HepG2 (cell line): ENCODE measurements around the gene SLC44A5. TPM values are rescaled to one million over a fixed set of nuclear protein-coding genes. Genes with fewer than 3 reads are reported as not detected.

Source experiments
- ATAC-seq: fragments of 200-7000 bp; cut with Tn5 transposase; 3 replicates; pipeline ENCODE4 v1.9.1; 2020; ENCODE audit warnings: mild to moderate bottlenecking, moderate library complexity
- BruUV-seq: library from RNA; stranded (reverse); fragments of 400-500 nt; replicated peaks from 2 replicates; lab custom pipeline; 2021; lab: Mats Ljungman, UMichigan
- CTCF ChIA-PET: fragments of 300-600 bp; formaldehyde crosslinking; extraction: SDS; loops from one replicate; lab custom pipeline; 2021; ENCODE audit warnings: low total read pairs, inconsistent platforms, low intra/inter-chr PET ratio; lab: Yijun Ruan, JAX
- POLR2A ChIA-PET: fragments of 350-600 bp; sonication (Branson Sonifier 250); formaldehyde crosslinking; loops from one replicate; lab custom pipeline; 2020; ENCODE audit warnings: antibody characterized with exemption, inconsistent platforms; lab: Yijun Ruan, JAX
- DNase-seq: peaks from one replicate; pipeline ENCODE4 v3.0.0-alpha.2; 2015; ENCODE audit warnings: low spot score
- FAIRE-seq: peaks from 3 replicates; lab custom pipeline; 2011; peaks lifted over from hg19 to GRCh38; lab: Jason Lieb, UNC
- H2AFZ ChIP-seq: one replicate; pipeline ENCODE4 v1.6.1; 2011; ENCODE audit warnings: low read length, inconsistent platforms
- H3K27ac ChIP-seq: fragments of 300-600 bp; 3 replicates; pipeline ENCODE4 v1.8.0; 2011; ENCODE audit warnings: mixed run types, mild to moderate bottlenecking, mixed read lengths, low read length, inconsistent platforms; ENCODE audit not compliant: insufficient read depth; ENCODE audit errors: extremely low read length
- H3K27me3 ChIP-seq, 2 experiments: fragments of 200-600 bp in 1 of 2; 2 replicates in 1 of 2; 3 replicates in 1 of 2; pipeline versions ENCODE4 v1.6.0 to v1.8.0; 2011; ENCODE audit warnings: low read length in 2 of 2, mild to moderate bottlenecking in 2 of 2, moderate library complexity in 2 of 2, inconsistent platforms in 1 of 2; ENCODE audit not compliant: insufficient read depth in 2 of 2, control insufficient read depth in 1 of 2
- H3K36me3 ChIP-seq, 2 experiments: fragments of 200-600 bp in 1 of 2; replicated peaks in 1 of 2; 2 replicates in 1 of 2; 3 replicates in 1 of 2; pipeline versions ENCODE4 v1.5.1 to v1.8.0; 2011; ENCODE audit warnings: low read length in 2 of 2, inconsistent platforms in 1 of 2; ENCODE audit not compliant: insufficient read depth in 2 of 2, control insufficient read depth in 1 of 2
- H3K4me1 ChIP-seq: 2 replicates; pipeline ENCODE4 v1.5.1; 2012; ENCODE audit warnings: low read length, inconsistent platforms; ENCODE audit not compliant: insufficient read depth
- H3K4me2 ChIP-seq: 2 replicates; pipeline ENCODE4 v1.6.0; 2011; ENCODE audit warnings: low read depth, low read length, inconsistent platforms
- H3K4me3 ChIP-seq, 3 experiments: fragments of 200-600 bp in 1 of 3; sonication (generic), shearing (Covaris generic) in 1 of 3; replicated peaks in 1 of 3; 2 replicates each; pipeline ENCODE4 v1.5.1; 2011 to 2016; ENCODE audit warnings: low read length in 3 of 3, inconsistent platforms in 2 of 3, low read depth in 2 of 3, mild to moderate bottlenecking in 2 of 3, control low read depth in 1 of 3, mixed read lengths in 1 of 3; ENCODE audit not compliant: insufficient read depth in 1 of 3
- H3K79me2 ChIP-seq: one replicate; pipeline ENCODE4 v1.6.1; 2011; ENCODE audit warnings: low read length, inconsistent platforms; ENCODE audit not compliant: insufficient read depth
- H3K9ac ChIP-seq: 2 replicates; pipeline ENCODE4 v1.6.0; 2011; ENCODE audit warnings: mild to moderate bottlenecking, low read depth, low read length, inconsistent platforms; ENCODE audit not compliant: insufficient read depth
- H3K9me3 ChIP-seq: 2 replicates; pipeline ENCODE4 v1.5.1; 2012; ENCODE audit warnings: mild to moderate bottlenecking, low read length
- H4K20me1 ChIP-seq: 2 replicates; pipeline ENCODE4 v1.6.0; 2011; ENCODE audit warnings: inconsistent platforms, mild to moderate bottlenecking, low read length, moderate library complexity; ENCODE audit not compliant: insufficient read depth
- ARID3A ChIP-seq: IDR thresholded peaks from 2 replicates; pipeline ENCODE4 v1.6.1; 2012; ENCODE audit warnings: low read depth, low read length, improper control_type of control experiment
- DZIP1 ChIP-seq: sonication (generic); formaldehyde crosslinking; IDR thresholded peaks from 2 replicates; pipeline ENCODE4 v1.5.0; 2020; ENCODE audit warnings: mild to moderate bottlenecking, missing genetic modification reagents
- ELF4 ChIP-seq: sonication (generic); formaldehyde crosslinking; IDR thresholded peaks from 2 replicates; pipeline ENCODE4 v1.5.0; 2020; ENCODE audit warnings: missing genetic modification reagents, mild to moderate bottlenecking, moderate library complexity, borderline replicate concordance
- ELK4 ChIP-seq: sonication (generic); formaldehyde crosslinking; IDR thresholded peaks from 2 replicates; pipeline ENCODE4 v1.9.0; 2021; ENCODE audit warnings: missing genetic modification reagents, borderline replicate concordance
- FOXK2 ChIP-seq: fragments of 450-650 bp; IDR thresholded peaks from 2 replicates; pipeline ENCODE4 v1.6.1; 2016
- GABPB1 ChIP-seq: IDR thresholded peaks from 2 replicates; pipeline ENCODE4 v1.6.1; 2016; ENCODE audit warnings: mild to moderate bottlenecking, missing genetic modification reagents, moderate library complexity, missing compliant biosample characterization
- NFYC ChIP-seq: IDR thresholded peaks from 2 replicates; pipeline ENCODE4 v1.6.1; 2016; ENCODE audit warnings: missing genetic modification reagents, missing compliant biosample characterization
- PAX8 ChIP-seq: sonication (generic); formaldehyde crosslinking; IDR thresholded peaks from 2 replicates; pipeline ENCODE4 v1.8.0; 2022; ENCODE audit warnings: mild to moderate bottlenecking, missing genetic modification reagents, borderline replicate concordance
- TGIF2 ChIP-seq: IDR thresholded peaks from 2 replicates; pipeline ENCODE4 v1.6.1; 2016; ENCODE audit warnings: control low read depth, missing compliant biosample characterization
- THRA ChIP-seq: sonication (generic); formaldehyde crosslinking; IDR thresholded peaks from 2 replicates; pipeline ENCODE4 v1.4.0; 2020; ENCODE audit warnings: missing genetic modification reagents, borderline replicate concordance
- TOE1 ChIP-seq: sonication (generic); formaldehyde crosslinking; IDR thresholded peaks from 2 replicates; pipeline ENCODE4 v1.4.0; 2020; ENCODE audit warnings: mild to moderate bottlenecking, missing genetic modification reagents
- ZC3H13 ChIP-seq: sonication (generic); formaldehyde crosslinking; IDR thresholded peaks from 2 replicates; pipeline ENCODE4 v1.8.1; 2023; ENCODE audit warnings: mild to moderate bottlenecking, missing genetic modification reagents, moderate library complexity
- ZFP91 ChIP-seq: sonication (generic); formaldehyde crosslinking; IDR thresholded peaks from 2 replicates; pipeline ENCODE4 v1.9.0; 2022; ENCODE audit warnings: missing genetic modification reagents, mild to moderate bottlenecking, borderline replicate concordance
- ZNF143 ChIP-seq: sonication (generic); formaldehyde crosslinking; IDR thresholded peaks from 2 replicates; pipeline ENCODE4 v1.4.0; 2020; ENCODE audit warnings: missing genetic modification reagents
- ZNF879 ChIP-seq: sonication (generic); formaldehyde crosslinking; IDR thresholded peaks from 2 replicates; pipeline ENCODE4 v1.8.1; 2023; ENCODE audit warnings: missing genetic modification reagents
- WGBS: methylation state at CpG from one replicate; pipeline ENCODE4 v1.1.6; 2017; ENCODE audit warnings: low lambda C conversion rate; 5-methylcytosine and 5-hydroxymethylcytosine counted together
- in situ Hi-C: cut with HindIII; loops from 2 replicates; pipeline ENCODE4 v1.10.0; 2017; ENCODE audit warnings: low pct_unique_long_range_greater_than_20kb; ENCODE audit not compliant: extremely low pct_ligation_motif_present
- intact Hi-C: fragments of 100-400 bp; cut with micrococcal nuclease; formaldehyde crosslinking; loops from one replicate; pipeline ENCODE4 v1.10.0; 2022; ENCODE audit not compliant: unreplicated experiment
- polyA plus RNA-seq, 8 experiments: library from polyadenylated mRNA; depleted of rRNA in 3 of 8; stranded (reverse) in 7 of 8; unstranded in 1 of 8; fragments of >200 nt; fragmentation: Illumina TruSeq in 4 of 8; extraction: Trizol in 4 of 8; gene quantifications; 2 replicates each; pipeline versions ENCODE4 v1.2.1 to v1.2.3, GENCODE V29; 2011 to 2016; ENCODE audit warnings: low read depth in 4 of 8, missing spikeins in 1 of 8, mixed read lengths in 1 of 8; ENCODE audit not compliant: insufficient read depth in 1 of 8
- total RNA-seq, 5 experiments: library from RNA; depleted of rRNA; stranded (reverse); fragments of >200 nt; fragmentation: Illumina TruSeq; extraction: Trizol; gene quantifications; 2 replicates each; pipeline ENCODE4 v1.2.3, GENCODE V29; 2016; ENCODE audit warnings: low read depth in 1 of 5

Gene SLC44A5
- total and polyA plus RNA-seq, 2 of the 13 experiments (the other 11 are each of a cell fraction or from before 2014, with no cell fraction given) = 8.0 to 16.0 TPM

GRCh38 chr1:75518686-75519085 is 92.2 kb downstream of the SLC44A5 start (continued):
- TF ChIP-seq ARID3A (no peak), FOXK2 (no peak), THRA (no peak), DZIP1 (CRISPR knock-in tag) (no peak), ZC3H13 (CRISPR knock-in tag) (no peak), GABPB1 (CRISPR knock-in tag) (no peak)
- TF ChIP-seq, all 625 proteins: peak for 0

GRCh38 chr1:75514270-75514669 is 96.6 kb downstream of the SLC44A5 start:
- Histone ChIP-seq H3K4me2 (no peak overlapping the region), H3K9ac (no peak overlapping the region), H3K36me3 (no peaks in the 10 kb centered on the region), H2AFZ (no peak overlapping the region), H3K27me3 (no peaks in the 10 kb centered on the region), H4K20me1 (no peaks in the 10 kb centered on the region), H3K79me2 (no peaks in the 10 kb centered on the region), H3K4me3 (no peak overlapping the region), H3K27ac (no peak overlapping the region), H3K4me1 (no peaks in the 10 kb centered on the region), H3K9me3 (no peaks in the 10 kb centered on the region)
- TF ChIP-seq ELK4 (no peak), ELF4 (no peak), ZFP91 (CRISPR knock-in tag) (no peak), NFYC (CRISPR knock-in tag) (no peak), TOE1 (no peak), TGIF2 (no peak), ZNF879 (CRISPR knock-in tag) (no peak), ZNF143 (no peak), PAX8 (no peak)
- POLR2A ChIA-PET = no interaction called here
- ATAC-seq = no peak
- no peak for DNase-seq
- CTCF ChIA-PET = no interaction called here
- 92% methylated on average over 1 of the region's 1 CpG for WGBS
- in situ Hi-C loops = no loop called here
- intact Hi-C loops = no loop called here
- no peak for FAIRE-seq
- no TSS peak for BruUV-seq
